ENCODE measurements around the gene G6PC2.

DNA sequence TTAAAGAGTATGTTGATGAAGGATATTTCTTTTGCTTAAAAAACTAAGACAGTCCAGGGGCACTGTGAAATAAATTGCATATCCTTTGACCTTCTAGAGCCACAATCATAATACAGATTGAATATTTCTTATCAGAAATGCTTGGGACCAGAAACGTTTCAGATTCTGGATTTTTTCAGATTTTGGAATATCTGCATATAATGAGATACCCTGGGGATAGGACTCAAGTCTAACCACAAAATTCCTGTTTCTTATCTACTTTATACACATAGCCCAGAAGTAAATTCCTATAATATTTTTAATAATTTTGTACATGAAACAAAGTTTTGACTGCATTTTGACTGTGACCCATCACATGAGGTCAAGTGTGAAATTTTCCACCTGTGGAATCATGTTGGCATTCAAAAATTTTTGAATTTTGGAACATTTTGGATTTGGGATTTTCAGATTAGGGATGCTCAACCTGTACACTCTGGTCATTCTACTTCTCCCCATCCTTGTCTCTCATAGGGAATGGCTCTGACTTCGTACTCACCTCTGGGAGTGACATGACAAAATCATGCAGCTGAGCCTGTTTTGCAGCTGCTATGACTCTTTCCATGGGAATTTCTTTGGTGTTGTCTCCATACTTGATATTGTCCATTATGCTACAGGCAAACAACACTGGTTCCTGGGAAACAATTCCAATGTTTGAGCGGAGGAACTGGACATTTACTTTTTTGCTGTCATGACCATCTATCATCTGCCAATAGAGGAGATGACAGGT is 25.7 kb downstream of the G6PC2 start:
- TF ChIP-seq, protein P1, sequence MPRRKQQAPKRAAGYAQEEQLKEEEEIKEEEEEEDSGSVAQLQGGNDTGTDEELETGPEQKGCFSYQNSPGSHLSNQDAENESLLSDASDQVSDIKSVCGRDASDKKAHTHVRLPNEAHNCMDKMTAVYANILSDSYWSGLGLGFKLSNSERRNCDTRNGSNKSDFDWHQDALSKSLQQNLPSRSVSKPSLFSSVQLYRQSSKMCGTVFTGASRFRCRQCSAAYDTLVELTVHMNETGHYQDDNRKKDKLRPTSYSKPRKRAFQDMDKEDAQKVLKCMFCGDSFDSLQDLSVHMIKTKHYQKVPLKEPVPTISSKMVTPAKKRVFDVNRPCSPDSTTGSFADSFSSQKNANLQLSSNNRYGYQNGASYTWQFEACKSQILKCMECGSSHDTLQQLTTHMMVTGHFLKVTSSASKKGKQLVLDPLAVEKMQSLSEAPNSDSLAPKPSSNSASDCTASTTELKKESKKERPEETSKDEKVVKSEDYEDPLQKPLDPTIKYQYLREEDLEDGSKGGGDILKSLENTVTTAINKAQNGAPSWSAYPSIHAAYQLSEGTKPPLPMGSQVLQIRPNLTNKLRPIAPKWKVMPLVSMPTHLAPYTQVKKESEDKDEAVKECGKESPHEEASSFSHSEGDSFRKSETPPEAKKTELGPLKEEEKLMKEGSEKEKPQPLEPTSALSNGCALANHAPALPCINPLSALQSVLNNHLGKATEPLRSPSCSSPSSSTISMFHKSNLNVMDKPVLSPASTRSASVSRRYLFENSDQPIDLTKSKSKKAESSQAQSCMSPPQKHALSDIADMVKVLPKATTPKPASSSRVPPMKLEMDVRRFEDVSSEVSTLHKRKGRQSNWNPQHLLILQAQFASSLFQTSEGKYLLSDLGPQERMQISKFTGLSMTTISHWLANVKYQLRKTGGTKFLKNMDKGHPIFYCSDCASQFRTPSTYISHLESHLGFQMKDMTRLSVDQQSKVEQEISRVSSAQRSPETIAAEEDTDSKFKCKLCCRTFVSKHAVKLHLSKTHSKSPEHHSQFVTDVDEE (CRISPR knock-in tag; IDR thresholded peaks at IDR 0.05) = no peak
- TF ChIP-seq, protein P2, sequence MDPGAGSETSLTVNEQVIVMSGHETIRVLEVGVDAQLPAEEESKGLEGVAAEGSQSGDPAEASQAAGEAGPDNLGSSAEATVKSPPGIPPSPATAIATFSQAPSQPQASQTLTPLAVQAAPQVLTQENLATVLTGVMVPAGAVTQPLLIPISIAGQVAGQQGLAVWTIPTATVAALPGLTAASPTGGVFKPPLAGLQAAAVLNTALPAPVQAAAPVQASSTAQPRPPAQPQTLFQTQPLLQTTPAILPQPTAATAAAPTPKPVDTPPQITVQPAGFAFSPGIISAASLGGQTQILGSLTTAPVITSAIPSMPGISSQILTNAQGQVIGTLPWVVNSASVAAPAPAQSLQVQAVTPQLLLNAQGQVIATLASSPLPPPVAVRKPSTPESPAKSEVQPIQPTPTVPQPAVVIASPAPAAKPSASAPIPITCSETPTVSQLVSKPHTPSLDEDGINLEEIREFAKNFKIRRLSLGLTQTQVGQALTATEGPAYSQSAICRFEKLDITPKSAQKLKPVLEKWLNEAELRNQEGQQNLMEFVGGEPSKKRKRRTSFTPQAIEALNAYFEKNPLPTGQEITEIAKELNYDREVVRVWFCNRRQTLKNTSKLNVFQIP (CRISPR knock-in tag; IDR thresholded peaks at IDR 0.05; ENCODE audit: borderline replicate concordance, low read depth) = no peak
- no peak for TF ChIP-seq ESRRG (CRISPR knock-in tag; IDR thresholded peaks at IDR 0.05)
- TF ChIP-seq, protein P3, sequence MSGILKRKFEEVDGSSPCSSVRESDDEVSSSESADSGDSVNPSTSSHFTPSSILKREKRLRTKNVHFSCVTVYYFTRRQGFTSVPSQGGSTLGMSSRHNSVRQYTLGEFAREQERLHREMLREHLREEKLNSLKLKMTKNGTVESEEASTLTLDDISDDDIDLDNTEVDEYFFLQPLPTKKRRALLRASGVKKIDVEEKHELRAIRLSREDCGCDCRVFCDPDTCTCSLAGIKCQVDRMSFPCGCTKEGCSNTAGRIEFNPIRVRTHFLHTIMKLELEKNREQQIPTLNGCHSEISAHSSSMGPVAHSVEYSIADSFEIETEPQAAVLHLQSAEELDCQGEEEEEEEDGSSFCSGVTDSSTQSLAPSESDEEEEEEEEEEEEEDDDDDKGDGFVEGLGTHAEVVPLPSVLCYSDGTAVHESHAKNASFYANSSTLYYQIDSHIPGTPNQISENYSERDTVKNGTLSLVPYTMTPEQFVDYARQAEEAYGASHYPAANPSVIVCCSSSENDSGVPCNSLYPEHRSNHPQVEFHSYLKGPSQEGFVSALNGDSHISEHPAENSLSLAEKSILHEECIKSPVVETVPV (CRISPR knock-in tag; IDR thresholded peaks at IDR 0.05) = no peak
- TF ChIP-seq ZFP3 (CRISPR knock-in tag; IDR thresholded peaks at IDR 0.05) = no peak
- no peak for TF ChIP-seq ZFP30 (CRISPR knock-in tag; IDR thresholded peaks at IDR 0.05)
- TF ChIP-seq, protein P4, sequence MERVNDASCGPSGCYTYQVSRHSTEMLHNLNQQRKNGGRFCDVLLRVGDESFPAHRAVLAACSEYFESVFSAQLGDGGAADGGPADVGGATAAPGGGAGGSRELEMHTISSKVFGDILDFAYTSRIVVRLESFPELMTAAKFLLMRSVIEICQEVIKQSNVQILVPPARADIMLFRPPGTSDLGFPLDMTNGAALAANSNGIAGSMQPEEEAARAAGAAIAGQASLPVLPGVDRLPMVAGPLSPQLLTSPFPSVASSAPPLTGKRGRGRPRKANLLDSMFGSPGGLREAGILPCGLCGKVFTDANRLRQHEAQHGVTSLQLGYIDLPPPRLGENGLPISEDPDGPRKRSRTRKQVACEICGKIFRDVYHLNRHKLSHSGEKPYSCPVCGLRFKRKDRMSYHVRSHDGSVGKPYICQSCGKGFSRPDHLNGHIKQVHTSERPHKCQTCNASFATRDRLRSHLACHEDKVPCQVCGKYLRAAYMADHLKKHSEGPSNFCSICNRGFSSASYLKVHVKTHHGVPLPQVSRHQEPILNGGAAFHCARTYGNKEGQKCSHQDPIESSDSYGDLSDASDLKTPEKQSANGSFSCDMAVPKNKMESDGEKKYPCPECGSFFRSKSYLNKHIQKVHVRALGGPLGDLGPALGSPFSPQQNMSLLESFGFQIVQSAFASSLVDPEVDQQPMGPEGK (CRISPR knock-in tag; IDR thresholded peaks at IDR 0.05; ENCODE audit: borderline replicate concordance) = no peak
- no peak for TF ChIP-seq RARB (CRISPR knock-in tag; IDR thresholded peaks at IDR 0.05)
- no peak for TF ChIP-seq ZNF8 (CRISPR knock-in tag; IDR thresholded peaks at IDR 0.05)
